Immature natural killer cell (primary cell): ENCODE measurements around the gene C1orf94. TPM values are rescaled to one million over a fixed set of nuclear protein-coding genes. Genes with fewer than 3 reads are reported as not detected.

Source experiments
- DNase-seq, 3 donors: peaks; one replicate each; pipeline ENCODE4 v3.0.0; 2022; ENCODE audit warnings: mixed read lengths in 1 of 3
- H3K27ac Mint-ChIP-seq, 6 donors: one replicate each; pipeline ENCODE4 v1.8.0; 2020; ENCODE audit warnings: mixed read lengths in 6 of 6, mild to moderate bottlenecking in 5 of 6, inconsistent platforms in 4 of 6, moderate library complexity in 3 of 6
- H3K27me3 Mint-ChIP-seq, 3 donors: one replicate each; pipeline ENCODE4 v1.8.0; 2020 to 2021; ENCODE audit warnings: low read depth in 3 of 3, mild to moderate bottlenecking in 3 of 3, mixed read lengths in 3 of 3, moderate library complexity in 3 of 3, inconsistent platforms in 1 of 3
- H3K36me3 Mint-ChIP-seq, 3 donors: one replicate each; pipeline ENCODE4 v1.8.0; 2020; ENCODE audit warnings: mixed read lengths in 3 of 3, inconsistent platforms in 2 of 3, mild to moderate bottlenecking in 2 of 3
- H3K4me1 Mint-ChIP-seq, 2 donors: one replicate each; pipeline ENCODE4 v1.8.0; 2020; ENCODE audit warnings: inconsistent platforms in 2 of 2, mild to moderate bottlenecking in 2 of 2, mixed read lengths in 2 of 2, moderate library complexity in 1 of 2
- H3K4me3 Mint-ChIP-seq, 5 donors: one replicate each; pipeline ENCODE4 v1.8.0; 2020; ENCODE audit warnings: mild to moderate bottlenecking in 5 of 5, mixed read lengths in 5 of 5, inconsistent platforms in 3 of 5, moderate library complexity in 3 of 5
- H3K9me3 Mint-ChIP-seq, 6 donors: one replicate each; pipeline ENCODE4 v1.8.0; 2020; ENCODE audit warnings: mild to moderate bottlenecking in 6 of 6, mixed read lengths in 6 of 6, inconsistent platforms in 4 of 6, moderate library complexity in 3 of 6
- polyA plus RNA-seq, 3 donors: library from polyadenylated mRNA; unstranded; fragments of 300-500 nt; fragmentation: Illumina TruSeq; gene quantifications; one replicate each; pipeline ENCODE4 v1.2.3, GENCODE V29; 2021

Gene C1orf94, protein sequence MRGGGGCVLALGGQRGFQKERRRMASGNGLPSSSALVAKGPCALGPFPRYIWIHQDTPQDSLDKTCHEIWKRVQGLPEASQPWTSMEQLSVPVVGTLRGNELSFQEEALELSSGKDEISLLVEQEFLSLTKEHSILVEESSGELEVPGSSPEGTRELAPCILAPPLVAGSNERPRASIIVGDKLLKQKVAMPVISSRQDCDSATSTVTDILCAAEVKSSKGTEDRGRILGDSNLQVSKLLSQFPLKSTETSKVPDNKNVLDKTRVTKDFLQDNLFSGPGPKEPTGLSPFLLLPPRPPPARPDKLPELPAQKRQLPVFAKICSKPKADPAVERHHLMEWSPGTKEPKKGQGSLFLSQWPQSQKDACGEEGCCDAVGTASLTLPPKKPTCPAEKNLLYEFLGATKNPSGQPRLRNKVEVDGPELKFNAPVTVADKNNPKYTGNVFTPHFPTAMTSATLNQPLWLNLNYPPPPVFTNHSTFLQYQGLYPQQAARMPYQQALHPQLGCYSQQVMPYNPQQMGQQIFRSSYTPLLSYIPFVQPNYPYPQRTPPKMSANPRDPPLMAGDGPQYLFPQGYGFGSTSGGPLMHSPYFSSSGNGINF
- not detected for polyA plus RNA-seq

GRCh38 chr1:34176830-34177603 is at the start of gene C1orf94:
Gene C1orf94 (plus strand): TSS chr1:34176907. CDS start chr1:34177790, 883 bp downstream.
- Mint-ChIP-seq H3K36me3 (no peaks in the 10 kb centered on the region), H3K4me1 (no peaks in the 10 kb centered on the region), H3K27ac (no peak within 1 kb of the TSS), H3K9me3 (no peaks in the 10 kb centered on the region), H3K4me3 (no peak within 1 kb of the TSS), H3K27me3 (peaks cover 5 to 8% (median 7%) of the 10 kb centered on the region in 3 donors)
- DNase-seq = no peak

DNA sequence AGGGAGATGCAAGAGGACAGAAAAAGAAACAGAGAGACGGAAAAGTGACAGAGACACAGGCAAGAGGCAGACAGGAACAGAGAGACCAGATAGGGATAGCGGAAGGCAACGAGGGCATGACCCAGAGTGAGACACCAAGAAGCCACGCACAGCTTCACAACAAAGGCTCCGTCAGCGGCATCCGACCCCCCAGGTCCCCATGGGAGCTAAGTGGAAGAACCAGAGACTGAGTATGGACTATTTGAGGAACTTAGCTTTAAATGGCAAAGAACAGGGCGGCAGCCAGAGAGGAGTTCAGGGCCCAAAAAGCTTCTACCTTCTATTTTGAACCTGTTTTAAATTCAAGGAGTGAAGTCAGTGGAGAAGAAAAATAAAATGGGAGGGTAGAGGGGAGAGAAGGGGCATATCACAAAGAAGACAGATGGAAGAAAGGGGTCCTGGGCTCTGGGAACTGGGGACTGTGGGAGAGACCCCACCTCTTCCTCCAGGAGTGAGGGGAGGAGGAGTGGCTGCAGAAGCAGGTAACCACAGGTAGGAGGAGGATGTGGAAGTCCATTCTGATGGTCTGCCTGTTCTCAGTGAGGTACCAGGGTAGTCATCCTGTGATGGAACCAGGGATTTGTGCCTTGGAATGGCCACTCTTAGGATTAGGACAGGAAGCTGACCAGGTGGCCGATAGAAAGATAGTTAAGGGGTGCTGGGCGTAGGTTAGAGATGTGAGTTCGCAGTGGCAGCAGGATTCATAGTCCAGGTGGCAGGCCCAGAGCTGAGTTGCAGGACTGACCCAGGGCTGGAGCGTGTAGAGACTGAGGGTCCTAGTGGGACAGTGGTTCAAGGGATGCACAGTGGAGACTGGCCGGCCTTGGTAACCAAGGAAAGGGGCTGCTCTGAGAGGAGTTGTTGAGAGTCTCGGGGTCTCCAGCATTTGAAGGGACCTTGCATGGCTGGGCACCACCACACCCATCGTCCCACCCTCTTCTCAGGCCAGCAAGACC is 49.4 kb upstream of the C1orf94 start:
- Mint-ChIP-seq H3K27ac (no peak overlapping the region), H3K9me3 (no peaks in the 10 kb centered on the region), H3K4me3 (no peak overlapping the region), H3K4me1 (no peaks in the 10 kb centered on the region), H3K36me3 (no peaks in the 10 kb centered on the region), H3K27me3 (peaks cover 3 to 8% (median 3%) of the 10 kb centered on the region in 3 donors)
- no peak for DNase-seq

DNA sequence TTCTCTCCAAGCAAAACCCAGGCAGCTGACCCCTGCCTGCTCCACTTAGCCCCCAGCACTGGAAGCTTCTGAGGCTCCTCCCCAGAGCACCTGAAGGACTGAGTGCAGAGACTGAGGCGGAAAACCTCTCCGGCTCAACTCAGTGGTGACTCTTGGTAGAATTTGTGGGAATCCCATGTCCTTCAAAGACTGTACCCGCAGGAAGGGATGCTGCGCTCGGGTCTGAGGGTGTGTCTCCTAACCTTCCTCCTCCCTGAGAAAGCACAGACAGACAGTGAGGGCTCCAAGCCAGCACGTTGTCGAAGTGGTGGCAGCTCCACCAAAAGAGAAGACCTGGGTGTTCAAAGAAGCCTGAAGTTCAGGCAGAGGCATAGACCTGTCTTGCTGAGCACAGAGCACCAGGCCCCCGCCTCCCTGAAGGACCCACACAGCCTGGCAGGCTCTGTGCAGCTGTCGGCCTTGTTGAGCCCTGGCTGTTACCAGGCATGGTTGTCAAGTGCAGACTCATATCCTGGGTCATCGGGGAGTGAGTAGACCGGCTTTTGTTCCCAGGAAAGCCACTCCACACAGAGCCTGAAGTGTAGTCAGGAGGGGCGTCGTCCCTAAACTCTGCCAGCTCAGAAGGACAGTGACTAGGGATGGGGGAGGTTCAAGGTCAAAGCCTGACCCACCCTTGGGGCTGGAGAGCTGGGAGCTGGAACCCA is 48.4 kb upstream of the C1orf94 start:
- Mint-ChIP-seq H3K27me3 (peaks cover 3 to 8% (median 3%) of the 10 kb centered on the region in 3 donors), H3K4me1 (no peaks in the 10 kb centered on the region), H3K4me3 (no peak overlapping the region), H3K9me3 (no peaks in the 10 kb centered on the region), H3K27ac (no peak overlapping the region), H3K36me3 (no peaks in the 10 kb centered on the region)
- no peak for DNase-seq

DNA sequence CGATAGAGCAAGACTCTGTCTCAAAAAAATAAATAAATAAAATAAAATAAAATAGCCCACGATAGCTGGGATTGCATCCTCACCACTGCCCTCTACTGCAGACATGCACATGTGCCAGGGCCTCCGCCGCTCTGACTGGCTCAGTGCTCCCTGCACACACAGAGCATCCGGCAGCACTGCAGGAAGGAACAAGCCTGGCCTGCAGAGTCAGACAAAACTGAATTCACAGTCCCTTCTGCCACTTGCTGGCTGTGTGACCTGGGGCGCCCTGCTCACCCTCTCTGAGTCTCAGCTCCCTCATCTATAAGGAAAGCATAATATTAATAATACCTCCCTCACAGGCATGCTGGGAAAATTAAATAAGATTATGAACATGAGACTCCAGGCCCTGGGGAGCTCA is 47.1 kb upstream of the C1orf94 start:
- Mint-ChIP-seq H3K4me3 (no peak overlapping the region), H3K9me3 (no peaks in the 10 kb centered on the region), H3K27me3 (peaks cover 3 to 8% (median 3%) of the 10 kb centered on the region in 3 donors), H3K27ac (no peak overlapping the region), H3K36me3 (no peaks in the 10 kb centered on the region), H3K4me1 (no peaks in the 10 kb centered on the region)
- DNase-seq = no peak

DNA sequence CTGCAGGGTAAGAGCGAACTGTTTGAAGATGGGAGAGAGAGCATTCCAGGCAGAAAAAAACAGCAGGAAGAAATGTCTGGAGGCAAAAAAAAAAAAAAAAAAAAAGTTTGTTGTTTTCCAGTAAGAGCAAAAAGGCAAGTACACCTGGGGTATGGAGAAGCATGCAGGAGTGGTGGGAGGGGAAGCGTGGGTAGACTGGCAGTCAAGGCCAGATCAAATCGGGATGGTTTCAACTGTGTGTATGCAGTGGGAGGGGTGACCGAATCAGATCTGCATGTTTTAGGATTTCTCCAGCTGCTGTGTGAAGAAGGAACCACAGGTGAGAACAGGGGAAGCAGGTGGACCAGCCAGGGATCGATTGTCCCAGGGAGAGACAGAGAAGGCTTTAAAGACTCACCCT is 46.4 kb upstream of the C1orf94 start:
- Mint-ChIP-seq H3K4me3 (no peak overlapping the region), H3K36me3 (no peaks in the 10 kb centered on the region), H3K9me3 (no peaks in the 10 kb centered on the region), H3K27ac (no peak overlapping the region), H3K27me3 (peaks cover 1 to 8% (median 3%) of the 10 kb centered on the region in 3 donors), H3K4me1 (no peaks in the 10 kb centered on the region)
- no peak for DNase-seq

DNA sequence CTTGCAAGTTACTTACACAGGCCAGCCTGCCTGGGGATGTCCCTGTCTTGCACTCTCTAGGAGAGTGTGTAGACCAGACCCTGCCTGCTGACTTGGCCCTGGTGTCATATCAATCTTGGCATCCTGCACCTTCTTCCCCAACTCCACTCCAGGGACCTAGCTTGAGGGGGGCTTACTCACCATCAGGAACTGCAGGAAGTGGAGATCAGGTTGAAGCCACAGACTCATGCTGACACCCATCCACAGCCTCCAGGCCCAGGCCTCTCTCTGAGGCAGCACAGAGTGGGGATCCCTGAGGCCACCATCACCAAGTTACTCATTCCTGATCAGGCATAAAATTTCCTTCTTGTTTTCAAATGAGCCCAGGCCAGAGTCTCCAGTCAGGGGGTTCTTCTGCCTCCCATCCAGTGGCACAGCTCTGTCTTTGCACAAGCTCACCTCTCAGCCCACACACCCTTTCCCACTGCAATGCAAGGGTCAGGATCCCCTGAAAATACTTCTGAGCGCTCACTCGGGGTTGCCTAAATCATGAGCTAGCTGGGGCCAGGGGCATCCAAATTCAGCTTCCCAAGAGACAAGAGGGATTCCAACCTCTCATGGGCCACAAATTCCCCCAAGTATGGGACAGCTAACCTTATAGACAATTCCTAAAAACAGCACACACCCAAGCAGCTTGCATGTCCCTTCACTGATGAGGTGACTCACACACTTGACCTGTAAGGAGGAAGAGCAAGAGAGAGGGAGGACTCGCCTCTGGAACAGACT is 45.1 kb upstream of the C1orf94 start:
- no peak overlapping the region for H3K4me3 Mint-ChIP-seq
- H3K27me3 Mint-ChIP-seq = peaks cover 1 to 7% (median 3%) of the 10 kb centered on the region in 3 donors
- no peaks in the 10 kb centered on the region for H3K4me1 Mint-ChIP-seq
- DNase-seq = no peak
- no peaks in the 10 kb centered on the region for H3K9me3 Mint-ChIP-seq
- H3K27ac Mint-ChIP-seq = no peak overlapping the region
- H3K36me3 Mint-ChIP-seq = no peaks in the 10 kb centered on the region

DNA sequence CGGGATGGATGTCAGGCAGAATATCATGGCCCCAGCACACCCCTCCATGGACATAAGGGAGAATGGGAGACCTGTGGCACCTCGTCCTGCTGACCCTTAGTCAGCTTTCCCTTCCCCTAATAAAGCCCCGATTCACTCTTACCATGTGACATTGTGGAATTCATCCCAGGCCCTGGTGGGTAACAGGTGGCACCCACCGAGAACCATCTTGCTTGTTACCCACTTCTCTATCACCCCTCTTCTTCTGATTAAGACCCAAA is 44.6 kb upstream of the C1orf94 start:
- H3K4me3 Mint-ChIP-seq = no peak overlapping the region
- DNase-seq = no peak
- H3K27ac Mint-ChIP-seq = no peak overlapping the region
- H3K4me1 Mint-ChIP-seq = no peaks in the 10 kb centered on the region
- no peaks in the 10 kb centered on the region for H3K9me3 Mint-ChIP-seq
- H3K27me3 Mint-ChIP-seq = peaks cover under 1 to 10% (median 3%) of the 10 kb centered on the region in 3 donors
- no peaks in the 10 kb centered on the region for H3K36me3 Mint-ChIP-seq

GRCh38 chr1:34137411-34137810 is 39.3 kb upstream of the C1orf94 start:
- H3K4me3 Mint-ChIP-seq = no peak overlapping the region
- H3K27me3 Mint-ChIP-seq = peaks cover 3 to 8% (median 8%) of the 10 kb centered on the region in 3 donors
- no peaks in the 10 kb centered on the region for H3K4me1 Mint-ChIP-seq
- peaks cover 0 to 1% (median 0%) of the 10 kb centered on the region in 6 donors for H3K9me3 Mint-ChIP-seq
- H3K27ac Mint-ChIP-seq = no peak overlapping the region
- no peak for DNase-seq
- H3K36me3 Mint-ChIP-seq = no peaks in the 10 kb centered on the region

- Mint-ChIP-seq H3K4me1 (no peaks in the 10 kb centered on the region), H3K9me3 (peaks cover 0 to 1% (median 0%) of the 10 kb centered on the region in 6 donors), H3K36me3 (no peaks in the 10 kb centered on the region), H3K27ac (no peak overlapping the region), H3K4me3 (no peak overlapping the region), H3K27me3 (peaks cover 3 to 11% (median 8%) of the 10 kb centered on the region in 3 donors)
- no peak for DNase-seq
Observed at GRCh38 chr1:34140011-34140676, 36.6 kb upstream of the C1orf94 start.

GRCh38 chr1:34143975-34144374 is 32.7 kb upstream of the C1orf94 start:
- DNase-seq = no peak
- H3K9me3 Mint-ChIP-seq = peaks cover 0 to 2% (median 0%) of the 10 kb centered on the region in 6 donors
- peaks cover 2 to 9% (median 8%) of the 10 kb centered on the region in 3 donors for H3K27me3 Mint-ChIP-seq
- no peaks in the 10 kb centered on the region for H3K4me1 Mint-ChIP-seq
- no peak overlapping the region for H3K4me3 Mint-ChIP-seq
- no peak overlapping the region for H3K27ac Mint-ChIP-seq
- H3K36me3 Mint-ChIP-seq = no peaks in the 10 kb centered on the region

DNA sequence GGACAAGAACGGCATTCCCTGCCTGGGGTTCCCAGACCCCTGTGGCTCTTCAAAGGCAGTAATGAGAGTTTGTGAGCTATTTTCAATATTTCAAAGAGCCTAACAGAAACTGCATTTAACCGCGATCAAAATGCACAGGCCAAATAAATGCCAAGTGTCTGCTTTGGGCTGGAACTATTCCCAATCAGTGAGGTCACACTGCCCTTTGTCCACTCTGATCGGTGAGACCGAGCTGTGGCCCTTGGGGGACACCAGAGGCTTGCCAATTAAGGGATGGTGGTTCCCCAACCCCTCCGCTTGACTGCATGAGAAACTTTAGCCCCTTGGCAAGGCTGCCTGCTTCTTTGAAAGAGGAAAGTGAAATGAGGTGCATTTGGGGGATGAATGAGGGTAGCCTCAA is 31.9 kb upstream of the C1orf94 start:
- no peak for DNase-seq
- Mint-ChIP-seq H3K36me3 (no peaks in the 10 kb centered on the region), H3K9me3 (peaks cover 0 to 3% (median 0%) of the 10 kb centered on the region in 6 donors), H3K27ac (no peak overlapping the region), H3K4me3 (no peak overlapping the region), H3K27me3 (peaks cover 2 to 8% (median 7%) of the 10 kb centered on the region in 3 donors), H3K4me1 (no peaks in the 10 kb centered on the region)

GRCh38 chr1:34147301-34147700 is 29.4 kb upstream of the C1orf94 start:
- H3K27ac Mint-ChIP-seq = no peak overlapping the region
- no peak for DNase-seq
- peaks cover 0 to 1% (median 0%) of the 10 kb centered on the region in 6 donors for H3K9me3 Mint-ChIP-seq
- no peaks in the 10 kb centered on the region for H3K36me3 Mint-ChIP-seq
- H3K27me3 Mint-ChIP-seq = peaks cover 2 to 4% (median 4%) of the 10 kb centered on the region in 3 donors
- H3K4me1 Mint-ChIP-seq = no peaks in the 10 kb centered on the region
- H3K4me3 Mint-ChIP-seq = no peak overlapping the region
